OCI-LY7 (cell line): ENCODE measurements around the gene LRIG1. TPM values are rescaled to one million over a fixed set of nuclear protein-coding genes. Genes with fewer than 3 reads are reported as not detected.
A peak's percentile ranks its signal among the peaks of the same experiment; 100 is the strongest.

Source experiments
- BruUV-seq: library from RNA; stranded (reverse); fragments of 400-500 nt; replicated peaks from 2 replicates; lab custom pipeline; 2021; lab: Mats Ljungman, UMichigan
- CTCF ChIA-PET: fragments of 300-600 bp; sonication (Branson Sonifier 250); formaldehyde crosslinking; loops from one replicate; lab custom pipeline; 2022; ENCODE audit warnings: antibody characterized with exemption; ENCODE audit not compliant: unreplicated experiment; lab: Charles Lee
- POLR2A ChIA-PET: fragments of 300-600 bp; sonication (Branson Sonifier 250); formaldehyde crosslinking; loops from one replicate; lab custom pipeline; 2022; ENCODE audit warnings: antibody characterized with exemption; lab: Charles Lee
- DNase-seq: peaks from one replicate; pipeline ENCODE4 v3.0.0-alpha.2; 2015; ENCODE audit warnings: low spot score
- H2AFZ ChIP-seq: fragments of 200-600 bp; sonication (generic), shearing (Covaris generic); 2 replicates; pipeline ENCODE4 v1.6.1; 2014; ENCODE audit warnings: mild to moderate bottlenecking, antibody characterized with exemption, low read length, moderate library complexity
- H3K27ac ChIP-seq: fragments of 200-600 bp; sonication (generic); 2 replicates; pipeline ENCODE4 v1.5.1; 2014; ENCODE audit warnings: mixed run types, low read depth, mild to moderate bottlenecking, moderate library complexity, low read length, inconsistent platforms; ENCODE audit not compliant: poor library complexity, severe bottlenecking
- H3K36me3 ChIP-seq: fragments of 200-600 bp; sonication (generic); 2 replicates; pipeline ENCODE4 v1.6.1; 2014; ENCODE audit warnings: mild to moderate bottlenecking, antibody characterized with exemption, low read length, moderate library complexity, mixed read lengths; ENCODE audit not compliant: insufficient read depth
- H3K4me1 ChIP-seq: fragments of 200-600 bp; sonication (generic); 2 replicates; pipeline ENCODE4 v1.5.1; 2014; ENCODE audit warnings: mild to moderate bottlenecking, low read length; ENCODE audit not compliant: insufficient read depth, poor library complexity, severe bottlenecking
- H3K4me2 ChIP-seq: fragments of 200-600 bp; sonication (generic); 2 replicates; pipeline ENCODE4 v1.6.1; 2014; ENCODE audit warnings: mild to moderate bottlenecking, low read length
- H3K4me3 ChIP-seq: fragments of 200-600 bp; sonication (generic); 2 replicates; pipeline ENCODE4 v1.5.1; 2014; ENCODE audit warnings: mild to moderate bottlenecking, low read depth, low read length; ENCODE audit not compliant: poor library complexity, severe bottlenecking
- H3K79me2 ChIP-seq: fragments of 200-600 bp; sonication (generic); 2 replicates; pipeline ENCODE4 v1.6.1; 2016; ENCODE audit warnings: low read depth, mild to moderate bottlenecking, low read length, moderate library complexity, mixed read lengths; ENCODE audit not compliant: insufficient read depth
- H3K9me2 ChIP-seq: fragments of 200-600 bp; sonication (generic); 2 replicates; pipeline ENCODE4 v1.6.1; 2016; ENCODE audit warnings: mild to moderate bottlenecking, low read length, mixed read lengths; ENCODE audit not compliant: insufficient read depth
- H3K9me3 ChIP-seq: fragments of 200-600 bp; sonication (generic); 2 replicates; pipeline ENCODE4 v1.6.1; 2014; ENCODE audit warnings: mild to moderate bottlenecking, mixed run types, low read length, mixed read lengths
- H4K20me1 ChIP-seq: fragments of 200-600 bp; sonication (generic); 2 replicates; pipeline ENCODE4 v1.6.1; 2014; ENCODE audit warnings: mild to moderate bottlenecking, antibody characterized with exemption, low read length, moderate library complexity, mixed read lengths; ENCODE audit not compliant: insufficient read depth
- EZH2phosphoT487 ChIP-seq: fragments of 200-600 bp; sonication (generic); IDR thresholded peaks from 2 replicates; pipeline ENCODE4 v1.6.1; 2018; ENCODE audit warnings: low read depth, borderline replicate concordance, mild to moderate bottlenecking, mixed run types, antibody characterized with exemption, low read length, moderate library complexity, mixed read lengths
- intact Hi-C: fragments of 100-400 bp; cut with micrococcal nuclease; formaldehyde crosslinking; loops from one replicate; pipeline ENCODE4 v1.10.0; 2022; ENCODE audit not compliant: unreplicated experiment
- total RNA-seq, 2 experiments: library from RNA; depleted of rRNA in 1 of 2; stranded (reverse); fragments of >200 nt in 1 of 2; shearing (Covaris generic) in 1 of 2; gene quantifications; 2 replicates each; pipeline ENCODE4 v1.2.3, GENCODE V29; 2014 to 2022
- TF ChIP-seq, protein P1 (sequence below): fragments of 200-600 bp; sonication (generic); conservative IDR thresholded peaks from 2 replicates; pipeline ENCODE4 v1.5.1; 2014; ENCODE audit warnings: mild to moderate bottlenecking, antibody characterized with exemption, low read length, moderate library complexity, mixed read lengths

Gene LRIG1
- total RNA-seq, 2 experiments from 2014 or later, result 84.2 to 115 TPM

DNA sequence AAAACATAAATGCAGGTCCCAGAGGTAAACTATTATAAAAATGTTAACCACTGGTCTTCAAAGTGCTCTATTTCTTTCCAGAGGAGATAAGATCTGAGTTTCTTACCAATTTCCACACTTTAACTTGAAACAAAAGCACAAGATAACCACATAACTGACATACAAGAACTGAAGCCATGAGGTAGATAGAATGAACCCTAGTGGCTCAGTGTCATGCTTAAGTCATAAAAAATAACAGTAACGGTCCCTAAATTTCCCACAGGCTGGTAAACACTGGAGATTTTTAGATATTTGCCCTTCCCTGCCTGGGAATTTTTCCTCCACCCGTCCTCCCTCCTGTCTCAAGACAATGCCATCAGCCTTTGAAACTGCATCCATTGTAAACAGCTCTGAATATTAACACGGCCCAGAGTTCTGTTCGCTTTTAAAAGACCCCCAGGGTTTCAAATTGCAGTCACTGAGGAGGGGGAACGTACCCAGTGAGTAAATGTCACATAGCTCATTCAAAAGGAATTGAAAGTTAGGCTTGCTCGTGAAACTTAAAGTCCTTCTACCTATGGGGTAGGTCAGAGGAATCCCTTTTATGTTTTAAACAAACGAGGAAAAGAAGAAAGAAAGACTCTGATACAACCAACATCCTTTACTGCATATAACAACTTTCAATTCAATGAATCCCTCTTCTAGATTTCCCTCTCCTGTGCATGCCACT, 5.7 kb downstream of the LRIG1 start:
- no TSS peak for BruUV-seq
- no peaks in the 10 kb centered on the region for H3K9me3 ChIP-seq
- ChIA-PET CTCF (interaction anchor here (2.0 kb wide), 1 partner anchor 12 kb away, joined by 6 read pairs; no protein-coding TSS in a partner anchor), POLR2A (interaction anchor here (1.2 to 9.0 kb wide), 7 partner anchors 8 to 551 kb away, joined by 3 to 100 read pairs (median 32); partner anchors contain the start of gene KBTBD8)
- H3K9me2 ChIP-seq, result no peaks in the 10 kb centered on the region
- peak overlapping the region; percentile 98 for H3K4me3 ChIP-seq
- peaks cover 99% of the 10 kb centered on the region for H3K79me2 ChIP-seq
- H3K4me1 ChIP-seq, result peaks cover 68% of the 10 kb centered on the region
- H2AFZ ChIP-seq, result no peak overlapping the region
- peak; percentile 53 for DNase-seq
- TF ChIP-seq, protein P1, sequence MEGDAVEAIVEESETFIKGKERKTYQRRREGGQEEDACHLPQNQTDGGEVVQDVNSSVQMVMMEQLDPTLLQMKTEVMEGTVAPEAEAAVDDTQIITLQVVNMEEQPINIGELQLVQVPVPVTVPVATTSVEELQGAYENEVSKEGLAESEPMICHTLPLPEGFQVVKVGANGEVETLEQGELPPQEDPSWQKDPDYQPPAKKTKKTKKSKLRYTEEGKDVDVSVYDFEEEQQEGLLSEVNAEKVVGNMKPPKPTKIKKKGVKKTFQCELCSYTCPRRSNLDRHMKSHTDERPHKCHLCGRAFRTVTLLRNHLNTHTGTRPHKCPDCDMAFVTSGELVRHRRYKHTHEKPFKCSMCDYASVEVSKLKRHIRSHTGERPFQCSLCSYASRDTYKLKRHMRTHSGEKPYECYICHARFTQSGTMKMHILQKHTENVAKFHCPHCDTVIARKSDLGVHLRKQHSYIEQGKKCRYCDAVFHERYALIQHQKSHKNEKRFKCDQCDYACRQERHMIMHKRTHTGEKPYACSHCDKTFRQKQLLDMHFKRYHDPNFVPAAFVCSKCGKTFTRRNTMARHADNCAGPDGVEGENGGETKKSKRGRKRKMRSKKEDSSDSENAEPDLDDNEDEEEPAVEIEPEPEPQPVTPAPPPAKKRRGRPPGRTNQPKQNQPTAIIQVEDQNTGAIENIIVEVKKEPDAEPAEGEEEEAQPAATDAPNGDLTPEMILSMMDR, result no peak
- no peak for TF ChIP-seq EZH2phosphoT487
- no peaks in the 10 kb centered on the region for H4K20me1 ChIP-seq
- intact Hi-C loops, result loop anchor here (5.0 to 10.0 kb wide), 4 partner anchors 218 to 1190 kb away; no protein-coding TSS in a partner anchor
- H3K36me3 ChIP-seq, result peaks cover 26% of the 10 kb centered on the region
- peak overlapping the region; percentile 92 for H3K4me2 ChIP-seq
- H3K27ac ChIP-seq, result peak overlapping the region; percentile 97

DNA sequence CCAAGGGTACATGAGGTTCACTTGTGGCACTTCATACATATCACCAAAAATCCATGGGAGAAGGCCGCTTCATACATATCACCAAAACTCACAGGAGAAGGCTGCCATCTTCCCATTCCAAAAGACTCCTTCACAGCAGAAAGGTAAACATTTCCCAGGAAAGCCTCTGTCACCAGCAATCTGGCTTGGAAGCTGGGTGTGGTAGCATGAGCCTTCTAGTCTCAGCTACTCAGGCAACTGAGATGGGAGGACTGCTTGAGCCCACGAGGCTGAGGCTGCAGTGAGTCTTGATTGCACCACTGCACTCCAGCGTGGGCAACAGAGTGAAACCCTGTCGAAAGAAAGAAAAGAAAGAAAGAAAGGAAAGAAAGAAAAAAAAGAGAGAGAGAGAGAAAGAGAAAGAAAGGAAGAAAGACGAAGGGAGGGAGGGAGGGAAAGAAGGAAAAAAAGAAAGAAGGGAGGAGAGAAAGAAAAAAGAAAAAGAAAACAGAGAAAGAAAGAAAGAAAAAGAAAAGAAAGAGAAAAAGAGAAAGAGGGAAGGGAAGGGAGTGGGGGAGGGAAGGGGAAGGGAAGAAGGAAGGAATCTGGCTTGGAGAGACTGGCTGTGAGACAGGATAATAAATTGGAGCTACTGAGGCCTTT, 7.2 kb downstream of the LRIG1 start:
- peaks cover 5% of the 10 kb centered on the region; the same call in 1 of the 2 replicates for H4K20me1 ChIP-seq
- no peak for TF ChIP-seq EZH2phosphoT487
- TF ChIP-seq, protein P1, result no peak
- H3K79me2 ChIP-seq, result peaks cover 100% of the 10 kb centered on the region
- peak overlapping the region; percentile 98 for H3K4me3 ChIP-seq
- ChIA-PET POLR2A (interaction anchor here (0.7 to 9.0 kb wide), 11 partner anchors 7 to 1156 kb away, joined by 3 to 100 read pairs (median 4); partner anchors contain the start of gene KBTBD8), CTCF (interaction anchor here (1.0 to 2.0 kb wide), 2 partner anchors 10 to 20 kb away, joined by 3 to 6 read pairs; no protein-coding TSS in a partner anchor)
- H3K36me3 ChIP-seq, result peaks cover 26% of the 10 kb centered on the region
- no peak for DNase-seq
- peak overlapping the region; percentile 97 for H3K27ac ChIP-seq
- H3K9me3 ChIP-seq, result no peaks in the 10 kb centered on the region
- BruUV-seq, result no TSS peak
- intact Hi-C loops, result loop anchor here (10.0 kb wide), 1 partner anchor 1191 kb away; no protein-coding TSS in a partner anchor
- H3K9me2 ChIP-seq, result no peaks in the 10 kb centered on the region
- peaks cover 83% of the 10 kb centered on the region for H3K4me1 ChIP-seq
- H2AFZ ChIP-seq, result no peak overlapping the region
- H3K4me2 ChIP-seq, result peak overlapping the region; percentile 92
